KBM-7 (cell line): ENCODE results near the gene BTBD16.
A peak's percentile ranks its signal among the peaks of the same experiment; 100 is the strongest.

ENCODE experiments used
- DNase-seq: peaks from one replicate; pipeline ENCODE4 v3.0.0-alpha.2; 2015
- in situ Hi-C: fragments of 300-500 bp; cut with MboI; formaldehyde crosslinking; loops from 2 replicates; pipeline ENCODE4 v1.14.3; 2020; ENCODE audit warnings: low sequenced_read_pairs, low pct_unique_long_range_greater_than_20kb, mixed read lengths

The BTBD16 gene

GRCh38 chr10:122265896-122266295 is 5.2 kb upstream of the BTBD16 start:
- in situ Hi-C loops: no loop called here
- no peak for DNase-seq

DNA sequence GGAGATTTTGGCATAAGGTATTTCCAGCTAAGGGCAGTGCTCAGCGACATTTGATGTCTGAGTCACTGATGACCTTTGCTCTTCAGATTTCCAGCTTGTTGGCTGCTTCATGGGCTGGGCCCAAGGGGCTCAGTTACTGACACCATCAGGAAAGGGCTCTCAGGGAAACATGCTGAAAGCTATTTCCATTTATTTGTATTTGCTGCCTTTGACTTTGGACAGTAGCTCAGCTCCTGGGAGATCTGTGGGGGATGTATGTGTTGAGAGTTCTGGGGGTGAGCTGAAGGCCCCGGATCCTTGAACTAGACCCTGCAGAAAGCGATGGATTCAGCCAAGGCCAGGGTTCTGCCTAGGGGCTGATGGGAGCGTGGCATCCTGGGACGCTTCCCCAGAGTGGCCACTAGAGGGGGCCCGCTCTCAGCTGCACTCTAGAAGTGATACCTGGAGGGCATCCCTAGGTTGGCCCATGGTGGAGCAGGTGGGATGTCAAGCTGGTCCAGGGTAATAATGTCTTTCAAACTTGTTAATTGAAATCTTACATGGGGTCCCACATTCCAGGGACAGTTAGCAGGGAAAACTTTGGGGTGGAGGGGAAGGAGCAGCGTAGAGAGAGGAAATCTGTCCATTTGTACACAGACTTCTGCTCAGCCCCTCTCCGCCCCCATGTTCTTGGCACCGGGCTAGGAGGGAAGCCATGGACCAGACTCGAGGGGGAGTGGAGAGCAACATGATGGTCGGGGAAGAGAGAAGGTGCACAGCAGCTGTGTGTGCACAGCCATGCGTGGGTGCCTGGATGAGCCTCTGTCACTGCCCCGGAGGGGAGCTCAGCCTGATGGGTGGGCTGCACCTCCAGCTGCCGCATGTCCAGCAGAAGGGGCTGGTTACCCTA is 3.0 kb upstream of the BTBD16 start:
- in situ Hi-C loops: no loop called here
- peak; percentile 39 for DNase-seq

GRCh38 chr10:122269059-122269687 is 1.9 kb upstream of the BTBD16 start:
- in situ Hi-C loops: no loop called here
- DNase-seq: no peak

- in situ Hi-C loops: no loop called here
- no peak for DNase-seq
Observed at GRCh38 chr10:122273966-122274545, 3.0 kb downstream of the BTBD16 start.

DNA sequence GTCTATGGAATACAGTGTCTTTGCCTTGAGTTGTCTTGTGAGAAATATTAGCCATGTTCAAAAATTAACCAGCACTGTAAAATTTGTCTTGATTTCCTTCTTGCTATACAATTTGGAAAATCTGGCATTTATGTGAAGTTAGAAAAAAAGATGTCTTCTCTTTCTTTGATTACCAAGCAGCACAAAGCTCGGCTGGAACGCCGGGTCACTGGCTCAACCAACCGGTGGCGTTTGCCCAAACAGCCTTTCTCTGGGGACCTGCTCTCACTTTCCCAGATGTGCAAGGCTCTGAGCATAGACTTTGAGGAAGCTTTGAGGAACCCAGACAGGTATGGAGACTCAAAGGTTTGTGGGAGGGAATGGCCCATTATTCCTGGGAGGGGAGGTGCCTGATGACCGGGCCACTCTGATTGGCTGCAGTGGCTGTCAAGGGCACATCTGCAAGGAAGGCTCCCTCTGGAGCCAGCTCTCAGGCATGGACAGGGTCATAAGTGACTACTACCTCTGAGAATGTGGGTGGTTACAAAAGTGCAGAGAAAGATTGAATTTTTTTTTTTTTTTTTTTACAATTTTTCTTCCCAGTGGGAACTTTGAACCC is 5.6 kb downstream of the BTBD16 start:
- DNase-seq: no peak
- in situ Hi-C loops: no loop called here

DNA sequence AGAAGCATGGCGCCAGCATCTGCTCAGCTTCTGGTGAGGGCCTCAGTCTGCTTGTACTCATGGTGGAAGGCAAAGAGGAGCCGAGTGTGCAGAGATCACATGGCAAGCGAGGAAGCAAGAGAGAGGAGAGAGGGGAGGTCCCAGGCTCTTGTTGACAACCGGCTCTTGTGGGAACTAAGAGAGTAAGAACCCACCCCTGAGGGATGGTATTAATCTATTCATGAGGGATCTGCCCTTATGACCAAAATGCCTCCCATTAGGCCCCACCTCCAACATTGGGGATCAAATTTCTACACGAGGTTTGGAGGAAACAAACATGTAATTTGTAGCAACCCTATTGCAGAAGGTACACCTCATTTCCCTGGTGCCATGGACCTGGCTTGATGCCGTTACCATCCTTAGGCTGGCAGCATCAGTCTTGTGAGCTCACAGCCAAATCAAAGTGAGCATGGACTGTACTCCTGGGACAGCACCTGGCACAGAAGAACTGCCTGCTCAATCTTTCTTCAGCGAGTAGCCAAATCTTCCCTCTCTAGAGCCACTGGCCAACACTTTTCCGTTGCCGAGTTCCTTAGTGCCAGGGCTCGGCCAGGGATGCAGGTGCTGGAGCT is 6.5 kb downstream of the BTBD16 start:
- in situ Hi-C loops: no loop called here
- no peak for DNase-seq

- in situ Hi-C loops: no loop called here
Observed at GRCh38 chr10:122279725-122280141, 8.6 kb downstream of the BTBD16 start.

GRCh38 chr10:122280156-122280555 is 9.1 kb downstream of the BTBD16 start:
- in situ Hi-C loops: no loop called here
- DNase-seq: no peak

More at GRCh38 chr10:122279725-122280141, 8.6 kb downstream of the BTBD16 start:
- DNase-seq: peak; percentile 11

DNA sequence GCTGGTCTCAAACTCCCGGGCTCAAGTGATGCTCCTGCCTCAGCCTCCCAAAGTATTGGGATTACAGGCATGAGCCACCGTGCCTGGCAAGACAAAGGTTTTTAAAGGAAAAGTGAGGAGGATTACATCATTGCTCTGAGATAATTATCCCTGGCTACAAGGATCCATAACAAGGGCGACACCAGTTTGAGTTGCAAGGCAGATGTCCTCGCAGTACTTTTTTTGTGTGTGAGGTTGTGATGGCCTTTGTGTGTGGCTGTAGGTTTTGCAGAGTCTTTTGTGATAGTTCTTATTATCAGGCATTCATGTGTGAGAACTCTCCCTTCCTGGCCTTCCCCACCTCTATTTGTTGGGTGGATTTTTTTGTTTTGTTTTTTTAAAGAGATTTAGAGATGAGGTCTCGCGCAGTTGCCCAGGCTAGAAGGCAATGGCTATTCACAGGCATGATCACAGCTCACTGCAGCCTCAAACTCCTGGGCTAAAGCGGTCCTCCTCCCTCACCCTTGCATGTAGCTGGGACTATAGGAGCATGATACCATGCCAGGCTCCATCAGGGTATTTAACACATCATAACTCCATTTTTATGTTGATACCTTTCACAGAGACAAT is 10.0 kb downstream of the BTBD16 start:
- no peak for DNase-seq
- in situ Hi-C loops: no loop called here

DNA sequence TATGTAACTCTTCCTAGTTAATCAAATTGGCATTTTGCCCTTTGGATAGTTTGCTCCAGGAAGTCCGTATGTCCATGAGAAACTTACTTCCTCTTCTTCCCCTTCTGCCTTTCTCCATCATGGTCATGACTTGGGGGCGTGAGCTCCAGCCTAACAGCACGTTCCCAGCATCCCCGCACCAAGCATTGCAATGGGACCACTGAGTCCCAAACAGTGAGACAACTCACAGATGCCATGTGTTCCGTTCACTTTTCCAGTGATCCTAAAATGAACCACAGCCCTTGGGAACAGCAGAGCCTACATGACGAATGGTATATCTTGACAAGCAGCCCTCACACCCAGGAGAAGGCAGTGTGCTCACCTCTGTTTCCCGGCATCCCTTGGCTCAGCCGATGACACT is 10.7 kb downstream of the BTBD16 start:
- in situ Hi-C loops: no loop called here
- DNase-seq: no peak

GRCh38 chr10:122282253-122282671 is 11.2 kb downstream of the BTBD16 start:
- no peak for DNase-seq
- in situ Hi-C loops: no loop called here

- DNase-seq: no peak
- in situ Hi-C loops: no loop called here
Observed at GRCh38 chr10:122282909-122283308, 11.8 kb downstream of the BTBD16 start.

- no peak for DNase-seq
- in situ Hi-C loops: no loop called here
Observed at GRCh38 chr10:122285506-122286444, 14.7 kb downstream of the BTBD16 start.

GRCh38 chr10:122286867-122287266 is 15.8 kb downstream of the BTBD16 start:
- in situ Hi-C loops: no loop called here
- DNase-seq: no peak

DNA sequence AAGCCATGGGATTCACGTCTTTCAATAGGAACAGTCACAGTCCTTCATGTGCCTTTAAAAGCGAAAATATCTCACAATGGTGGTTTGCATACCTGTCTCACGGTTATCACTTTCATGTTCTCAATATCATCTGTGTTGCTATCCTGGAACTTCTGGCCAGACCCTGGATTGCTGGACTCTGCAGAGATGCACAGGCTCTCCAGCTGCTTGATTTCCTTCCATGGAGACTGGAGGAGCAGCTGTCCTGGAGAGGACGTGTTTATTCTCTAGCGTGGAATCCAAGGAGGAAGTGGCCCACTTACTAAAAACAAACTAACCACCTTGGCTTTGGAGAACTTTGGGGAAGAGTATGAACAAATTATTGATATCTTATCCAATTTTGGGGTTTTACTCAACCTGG is 16.5 kb downstream of the BTBD16 start:
- no peak for DNase-seq
- in situ Hi-C loops: no loop called here

- in situ Hi-C loops: no loop called here
- DNase-seq: no peak
Observed at GRCh38 chr10:122288262-122288661, 17.2 kb downstream of the BTBD16 start.

DNA sequence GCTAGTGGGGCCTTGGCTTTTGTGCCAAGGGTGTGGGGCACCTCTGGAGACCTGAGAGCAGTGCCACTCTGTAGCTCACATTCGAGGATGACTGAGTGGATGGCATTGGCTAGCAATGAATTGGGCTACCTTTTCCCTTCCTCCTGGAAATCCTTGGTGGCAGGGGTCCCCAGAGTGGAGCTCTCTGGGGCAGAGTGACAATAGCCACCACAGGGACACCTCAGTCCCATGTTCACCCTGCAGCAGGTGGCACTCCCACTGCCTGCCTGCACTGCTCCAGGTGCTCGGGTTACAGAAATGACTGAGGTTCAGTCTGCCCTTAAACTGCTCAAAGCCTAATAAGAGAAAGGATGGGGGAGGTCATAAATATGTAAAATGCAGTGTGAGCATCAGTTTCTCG is 17.8 kb downstream of the BTBD16 start:
- DNase-seq: no peak
- in situ Hi-C loops: no loop called here

DNA sequence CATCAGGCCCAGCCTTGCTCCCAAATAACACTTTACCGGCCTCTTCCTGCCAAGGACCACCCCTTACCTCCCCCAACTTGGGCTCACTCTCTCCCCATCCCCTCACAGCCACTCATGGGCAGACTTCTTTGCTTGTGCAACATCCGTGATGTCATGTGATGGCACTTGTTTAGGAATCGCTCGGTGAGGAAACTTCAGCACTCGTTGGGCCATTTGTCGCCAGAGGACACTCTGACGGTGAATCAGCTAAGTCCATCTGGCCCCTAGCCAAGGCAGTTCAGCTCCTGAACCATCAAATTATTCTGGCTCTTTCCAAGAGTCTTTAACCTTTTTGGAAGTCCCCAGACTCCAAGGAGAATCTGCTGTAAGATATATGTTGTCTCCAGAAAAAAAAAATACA is 19.2 kb downstream of the BTBD16 start:
- in situ Hi-C loops: no loop called here
- no peak for DNase-seq
